NOMO-1 (cell line): ENCODE data around the gene UBE3C.

ENCODE experiments used
- DNase-seq, 2 experiments: peaks; one replicate each; lab custom pipeline; 2025; ENCODE audit not compliant: unreplicated experiment in 2 of 2; lab: John Stamatoyannopoulos, UW

The UBE3C gene

DNA sequence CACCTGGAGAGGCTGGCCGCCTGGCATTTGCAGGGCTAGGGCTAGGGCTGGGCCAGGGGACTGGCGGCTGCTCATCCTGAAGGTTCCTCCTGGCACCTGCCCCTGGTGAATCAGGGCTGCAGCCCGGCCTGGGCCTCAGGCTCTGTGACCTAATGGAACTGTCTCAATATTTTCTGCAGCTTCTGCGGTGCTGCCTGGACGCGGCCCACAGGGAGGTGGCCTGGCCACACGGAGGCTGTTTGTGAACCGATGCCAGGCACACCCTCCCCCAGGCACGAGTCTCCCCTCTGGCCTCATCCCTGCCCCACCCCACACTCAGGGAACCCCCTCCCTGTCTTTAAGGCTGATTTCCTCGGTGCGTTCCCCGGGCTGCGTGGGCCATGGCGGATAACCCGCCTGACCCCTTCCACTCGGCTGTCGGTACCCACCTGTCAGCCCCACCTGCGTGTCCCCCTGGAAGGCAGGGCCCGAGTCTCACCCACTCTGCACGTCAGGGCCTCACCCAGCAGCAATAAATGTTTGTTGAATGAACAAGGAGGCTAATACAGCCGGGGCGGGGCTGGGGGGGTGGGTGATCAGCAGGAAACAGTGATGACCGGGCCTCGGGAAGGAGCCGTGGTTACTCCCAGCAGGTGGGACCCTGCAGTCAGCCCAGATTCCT is 143.5 kb downstream of the UBE3C start:
- DNase-seq: no peak

DNA sequence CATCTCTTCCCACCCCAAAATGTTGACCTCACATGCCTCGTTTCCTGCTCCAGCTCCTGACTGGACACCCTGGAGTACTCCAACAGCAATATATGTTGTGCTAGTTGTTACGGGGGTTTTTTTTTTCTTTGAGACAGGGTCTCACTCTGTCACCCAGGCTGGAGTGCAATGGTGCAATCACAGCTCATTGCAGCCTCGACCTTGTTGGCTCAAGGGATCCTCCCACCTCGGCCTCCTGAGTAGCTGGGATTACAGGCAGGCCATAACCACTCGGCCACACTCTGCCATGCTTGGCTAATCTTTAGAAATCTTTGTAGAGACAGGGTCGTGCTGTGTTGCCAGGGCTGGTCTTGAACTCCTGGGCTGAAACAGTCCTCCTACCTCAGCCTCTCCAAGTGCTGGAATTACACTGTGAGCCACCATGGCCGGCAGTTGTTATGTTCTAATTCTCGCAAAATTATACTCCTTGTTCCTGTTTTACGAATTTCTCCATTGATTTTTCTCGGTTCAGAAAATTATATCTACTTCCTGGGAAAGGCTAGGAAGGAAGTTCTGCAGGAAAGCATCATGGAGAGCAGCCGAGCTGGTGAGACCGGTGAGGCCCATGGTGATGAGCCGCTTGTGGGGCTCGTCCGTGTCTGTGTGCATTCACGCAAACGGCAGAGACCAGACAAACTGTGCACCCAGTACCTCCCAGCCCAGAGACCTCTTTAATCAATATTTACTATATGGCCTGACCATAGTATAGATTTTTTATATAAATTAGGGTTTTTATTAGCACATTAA is 145.7 kb downstream of the UBE3C start:
- DNase-seq: no peak

DNA sequence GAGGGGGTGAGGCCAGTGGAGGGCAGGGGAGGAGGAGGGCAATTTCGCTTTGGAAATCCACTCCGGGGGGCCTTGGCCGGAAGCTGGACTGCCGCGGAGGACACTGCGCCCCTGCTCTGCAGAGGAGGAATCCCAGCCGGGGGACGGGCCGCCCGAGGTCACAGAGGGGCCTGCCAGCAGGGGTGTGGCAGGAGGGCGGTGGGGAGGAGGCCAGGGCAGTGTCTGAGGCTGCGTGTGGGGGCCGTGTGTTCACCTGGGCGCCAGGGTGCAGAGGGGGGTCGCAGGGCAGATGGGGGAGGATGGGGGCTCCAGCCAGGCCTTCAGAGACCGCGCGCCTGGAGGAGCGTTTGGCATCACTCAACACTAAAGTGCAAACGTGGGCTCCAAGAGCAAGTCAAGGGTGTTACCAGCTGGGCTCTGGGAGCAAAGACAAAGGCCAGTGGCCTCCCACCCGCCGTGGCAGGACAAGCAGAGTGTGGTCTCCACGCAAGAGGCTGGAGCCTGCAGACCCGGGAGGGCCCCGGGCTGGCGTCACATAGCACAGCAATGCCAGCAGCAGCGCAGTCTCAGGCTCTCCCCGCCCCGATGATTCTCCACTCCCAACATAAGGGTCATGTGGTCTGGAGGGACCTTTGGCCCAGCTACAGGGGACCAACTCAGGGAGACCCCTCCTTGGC is 152.8 kb downstream of the UBE3C start:
- no peak for DNase-seq

DNA sequence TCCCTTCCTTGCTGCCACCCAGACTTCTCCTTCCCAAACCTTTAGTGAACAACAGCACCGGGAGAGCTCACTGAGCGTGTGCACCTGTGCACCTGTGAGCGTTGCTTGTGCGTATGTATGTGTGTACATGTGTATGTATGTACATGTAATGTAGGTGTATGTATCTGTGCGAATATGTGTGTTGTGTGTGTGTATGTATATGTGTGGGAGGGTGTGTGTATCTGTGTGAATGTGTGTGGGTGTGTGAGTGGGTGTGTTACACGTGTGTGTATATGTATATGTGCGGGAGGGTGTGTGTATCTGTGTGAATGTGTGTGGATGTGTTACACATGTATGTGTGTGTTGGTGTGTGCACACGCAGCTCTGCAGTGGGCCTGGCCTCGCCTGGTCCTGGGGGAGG is 153.5 kb downstream of the UBE3C start:
- no peak for DNase-seq

DNA sequence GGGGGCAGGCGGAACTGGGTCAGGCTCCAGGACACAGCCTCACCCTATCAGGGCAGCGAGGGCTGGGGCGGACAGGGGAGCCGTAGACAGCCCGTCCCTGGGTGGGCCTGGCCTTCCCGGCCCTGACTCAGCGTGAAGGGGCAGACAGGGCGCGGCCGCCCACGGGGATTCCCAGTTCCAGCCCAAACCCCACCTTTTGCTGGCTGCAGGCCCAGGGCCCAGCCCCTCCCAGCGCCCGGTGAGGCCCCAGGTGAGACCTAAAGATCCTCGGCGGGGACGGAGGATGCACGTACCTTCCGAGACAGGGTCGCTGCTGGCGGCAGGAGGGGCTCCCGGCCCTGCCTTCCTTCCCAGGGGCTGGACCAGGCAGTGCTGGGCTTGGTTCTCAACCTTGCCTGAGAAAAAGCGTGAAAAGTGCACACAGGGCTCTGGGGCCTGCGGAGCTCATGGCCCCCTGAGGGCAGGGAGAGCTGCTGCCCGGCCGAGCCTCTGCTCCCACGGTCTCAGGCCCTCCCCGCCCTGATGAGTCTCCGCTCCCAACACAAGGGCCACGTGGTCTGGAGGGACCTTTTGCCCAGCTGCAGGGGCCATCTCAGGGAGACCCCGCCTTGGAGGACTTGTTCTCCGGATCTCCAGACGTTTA is 154.2 kb downstream of the UBE3C start:
- DNase-seq: no peak

DNA sequence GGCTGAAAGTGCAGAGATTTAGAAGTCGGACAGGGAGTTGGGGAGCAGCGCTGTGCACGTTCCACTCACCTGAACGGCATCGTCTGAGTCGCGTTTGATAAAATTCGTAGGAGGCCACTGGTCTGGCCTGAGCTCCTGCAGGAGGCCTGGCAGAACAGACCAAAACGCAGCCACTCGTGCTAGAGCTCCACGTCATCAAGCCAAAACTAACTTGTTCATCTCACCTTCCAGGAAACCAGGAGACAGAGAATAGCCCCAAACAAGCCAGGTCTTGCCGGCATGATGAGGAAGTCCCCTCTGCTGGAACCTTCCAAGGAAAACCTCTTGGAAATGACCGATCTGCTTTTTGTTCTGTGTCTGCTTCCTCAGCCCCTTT is 154.7 kb downstream of the UBE3C start:
- DNase-seq: no peak

DNA sequence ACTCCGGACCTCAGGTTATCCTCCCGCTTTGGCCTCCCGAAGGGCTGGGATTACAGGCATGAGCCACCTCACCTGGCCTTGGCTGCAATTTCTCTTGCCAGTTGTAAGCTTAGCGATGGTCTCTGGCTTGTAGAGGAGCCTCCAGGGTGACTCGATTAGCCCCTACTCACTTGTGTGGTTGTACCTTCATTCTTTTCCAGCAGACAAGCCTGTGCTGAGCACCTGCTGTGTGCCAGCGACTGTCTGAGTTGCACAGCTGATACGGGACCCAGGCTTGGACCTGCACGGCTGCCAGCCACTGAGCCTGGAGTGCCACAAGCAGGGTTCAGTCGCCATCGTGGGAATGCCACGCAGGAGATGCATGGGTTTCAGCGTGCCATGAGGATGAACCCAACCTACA is 156.0 kb downstream of the UBE3C start:
- no peak for DNase-seq

DNA sequence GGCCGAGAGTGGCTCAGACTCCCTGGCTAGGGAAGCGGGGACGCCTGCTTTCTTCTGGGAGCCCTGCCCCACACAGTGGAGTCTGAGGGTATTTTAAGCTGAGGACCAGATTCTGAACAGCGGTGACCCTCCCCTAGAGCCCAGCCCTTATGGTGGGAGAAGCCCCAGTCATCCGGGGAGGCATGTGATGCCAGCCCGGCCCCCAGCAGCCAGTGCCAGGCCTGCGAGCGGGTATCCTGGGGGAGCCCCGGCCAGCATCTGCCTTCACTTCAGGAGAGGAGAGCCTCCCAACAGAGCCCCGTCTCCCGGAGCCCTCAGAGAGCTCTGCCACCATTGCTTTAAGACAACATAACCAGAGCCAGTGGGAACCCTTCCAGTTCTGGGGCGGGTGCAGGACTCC is 156.6 kb downstream of the UBE3C start:
- no peak for DNase-seq

DNA sequence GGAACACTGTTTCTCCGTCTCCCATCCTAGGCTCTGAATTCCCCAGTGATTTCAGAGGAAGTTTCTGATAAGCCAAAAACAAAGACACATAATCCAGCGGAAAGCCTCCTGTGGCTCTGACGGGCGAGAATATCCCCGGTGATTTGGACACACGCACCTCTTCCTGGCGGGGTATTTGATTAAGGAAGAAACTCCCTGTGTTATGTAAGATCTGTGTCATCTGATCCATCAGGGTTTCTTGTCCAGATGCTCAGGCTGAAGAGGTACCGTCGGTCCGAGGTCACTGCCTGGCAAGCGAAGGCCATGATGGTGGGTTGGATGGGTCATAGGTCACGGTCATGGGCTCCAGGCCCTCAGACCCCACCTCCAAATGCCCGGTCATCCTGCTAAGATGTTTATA is 158.5 kb downstream of the UBE3C start:
- no peak for DNase-seq

DNA sequence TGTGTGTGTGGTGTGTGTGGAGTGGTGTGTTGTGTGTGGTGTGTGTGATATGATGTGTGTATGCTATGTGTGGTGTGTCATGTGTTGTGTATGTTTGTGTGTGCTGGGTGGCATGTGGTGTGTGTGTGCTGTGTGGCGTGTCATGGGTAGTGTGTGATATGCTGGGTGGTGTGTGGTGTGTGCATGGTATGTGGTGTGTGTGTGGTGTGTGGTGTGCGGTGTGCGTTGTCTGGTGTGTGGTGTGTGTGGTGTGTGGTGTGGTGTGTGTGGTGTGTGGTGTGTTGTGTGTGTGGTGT is 160.5 kb downstream of the UBE3C start:
- no peak for DNase-seq

DNA sequence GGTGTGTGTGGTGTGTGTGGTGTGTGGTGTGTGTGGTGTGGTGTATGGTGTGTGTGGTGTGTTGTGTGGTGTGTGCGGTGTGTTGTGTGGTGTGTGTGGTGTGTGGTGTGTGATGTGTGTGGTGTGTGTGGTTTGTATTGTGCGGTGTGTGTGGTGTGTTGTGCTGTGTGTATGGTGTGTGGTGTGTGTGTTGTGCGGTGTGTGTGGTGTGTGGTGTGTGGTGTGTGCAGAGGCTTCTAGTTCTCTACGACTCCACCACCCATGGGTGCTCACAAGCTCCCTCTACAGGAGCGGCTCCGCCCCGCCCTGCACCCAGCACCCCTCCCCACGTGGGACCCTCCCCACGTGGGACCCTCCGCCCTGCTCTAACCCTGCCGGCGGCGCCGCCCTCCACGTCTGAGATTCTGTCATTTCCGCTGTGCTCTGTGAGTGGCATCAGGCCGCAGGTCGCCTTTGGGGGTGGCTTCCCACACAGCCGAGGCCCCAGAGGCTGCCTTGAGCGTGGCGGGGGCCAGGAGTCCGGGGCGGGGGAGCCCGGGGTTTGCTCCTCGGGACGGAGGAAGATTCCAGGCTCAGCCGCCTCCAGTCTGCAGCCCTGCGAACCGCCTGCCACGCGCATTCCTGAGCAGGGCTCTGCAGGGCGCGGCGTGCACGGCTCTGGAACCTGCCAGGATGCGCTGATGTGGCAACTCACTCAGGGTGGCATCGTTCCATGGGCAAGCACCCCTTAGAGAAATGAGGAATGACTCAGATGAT is 161.1 kb downstream of the UBE3C start:
- no peak for DNase-seq

DNA sequence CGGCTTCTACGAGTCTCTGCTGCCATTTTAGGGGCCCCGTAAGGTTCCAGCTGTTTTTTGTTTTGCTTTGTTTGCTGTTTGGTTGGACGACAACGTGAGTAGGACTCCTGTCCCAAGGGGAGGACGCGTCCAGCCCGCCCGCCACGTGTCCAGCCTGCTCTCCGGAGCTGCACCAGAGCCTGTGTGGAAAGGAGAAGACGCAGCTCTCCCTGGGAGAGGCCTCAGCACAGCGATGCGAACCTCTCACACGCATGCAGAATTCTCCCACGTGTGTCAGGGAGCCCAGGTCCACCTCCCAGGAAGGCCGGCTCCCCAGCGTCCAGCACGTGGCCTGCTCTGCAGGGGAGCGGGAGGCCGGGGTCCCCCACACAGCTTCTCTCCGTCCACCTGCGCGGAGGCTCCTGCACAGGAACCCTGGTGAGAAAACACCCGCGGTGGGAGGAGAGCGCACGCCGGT is 161.7 kb downstream of the UBE3C start:
- DNase-seq: no peak

DNA sequence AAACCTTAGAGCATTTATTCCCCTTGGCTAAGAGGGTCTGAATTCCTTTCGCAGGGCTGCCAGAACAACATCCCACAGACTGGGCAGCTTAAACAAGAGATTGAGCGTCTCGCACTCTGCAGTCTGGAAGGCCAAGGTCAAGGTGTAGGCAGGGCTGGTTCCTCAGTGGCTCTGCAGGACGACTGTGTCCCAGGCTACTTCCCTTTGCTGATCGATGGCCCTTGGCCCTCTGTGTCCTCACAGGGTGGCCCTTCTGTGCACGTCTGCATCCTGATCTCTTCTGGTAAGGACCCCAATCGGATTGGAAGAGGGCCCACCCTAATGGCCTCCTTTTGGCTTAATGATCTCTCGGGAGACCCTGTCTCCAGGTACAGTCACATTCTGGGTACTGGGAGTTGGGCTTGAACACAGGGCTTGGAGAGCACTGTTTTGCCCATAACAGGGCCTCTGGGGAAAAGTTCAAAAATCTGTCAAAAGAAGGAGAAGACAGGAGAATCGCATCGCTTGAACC is 162.9 kb downstream of the UBE3C start:
- DNase-seq: no peak

DNA sequence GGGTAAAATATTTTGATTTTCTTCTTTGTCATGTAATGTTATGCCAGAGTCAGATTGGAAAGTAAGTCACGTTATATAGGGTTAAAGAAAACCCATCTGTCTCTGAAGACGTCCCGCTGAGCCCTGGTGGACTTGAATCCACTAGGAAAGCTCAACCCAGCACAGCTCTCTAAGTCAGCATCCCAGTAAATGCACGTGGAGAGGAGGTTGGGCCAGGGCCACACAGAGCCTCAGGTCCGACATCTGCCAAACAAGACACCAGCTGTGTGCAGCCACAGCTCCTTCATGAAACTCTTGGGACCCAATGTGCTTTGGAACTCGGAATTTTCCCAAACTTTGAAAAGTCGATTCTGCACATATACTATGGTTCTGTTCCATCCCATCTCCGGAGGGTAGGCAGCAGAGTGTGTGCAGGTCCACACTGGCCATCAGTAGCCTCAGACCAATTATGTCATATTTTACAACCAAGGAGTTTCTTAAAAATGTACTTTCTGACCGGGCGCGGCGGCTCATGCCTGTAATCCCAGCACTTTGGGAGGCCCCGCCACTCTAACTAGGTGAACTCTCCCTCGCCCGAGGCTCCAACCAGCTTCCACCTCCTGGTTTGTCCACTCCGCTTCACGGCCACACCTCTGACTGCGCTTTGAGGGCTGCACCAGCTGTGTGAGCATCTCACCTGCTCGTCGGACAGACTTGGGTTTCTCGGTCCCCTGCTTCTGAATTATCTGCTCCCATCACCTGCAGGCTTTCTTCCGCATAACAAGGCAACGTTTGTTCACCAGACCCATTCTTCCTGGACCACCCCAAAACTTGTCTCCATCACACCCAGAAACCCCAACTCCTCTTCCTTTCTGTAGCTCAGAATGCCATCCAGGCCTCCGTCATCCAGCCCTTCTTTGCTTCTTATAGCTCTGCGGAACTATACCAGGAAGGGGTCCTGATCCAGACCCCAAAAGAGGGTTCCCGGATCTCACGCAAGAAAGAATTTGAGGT is 168.4 kb downstream of the UBE3C start:
- DNase-seq: no peak

DNA sequence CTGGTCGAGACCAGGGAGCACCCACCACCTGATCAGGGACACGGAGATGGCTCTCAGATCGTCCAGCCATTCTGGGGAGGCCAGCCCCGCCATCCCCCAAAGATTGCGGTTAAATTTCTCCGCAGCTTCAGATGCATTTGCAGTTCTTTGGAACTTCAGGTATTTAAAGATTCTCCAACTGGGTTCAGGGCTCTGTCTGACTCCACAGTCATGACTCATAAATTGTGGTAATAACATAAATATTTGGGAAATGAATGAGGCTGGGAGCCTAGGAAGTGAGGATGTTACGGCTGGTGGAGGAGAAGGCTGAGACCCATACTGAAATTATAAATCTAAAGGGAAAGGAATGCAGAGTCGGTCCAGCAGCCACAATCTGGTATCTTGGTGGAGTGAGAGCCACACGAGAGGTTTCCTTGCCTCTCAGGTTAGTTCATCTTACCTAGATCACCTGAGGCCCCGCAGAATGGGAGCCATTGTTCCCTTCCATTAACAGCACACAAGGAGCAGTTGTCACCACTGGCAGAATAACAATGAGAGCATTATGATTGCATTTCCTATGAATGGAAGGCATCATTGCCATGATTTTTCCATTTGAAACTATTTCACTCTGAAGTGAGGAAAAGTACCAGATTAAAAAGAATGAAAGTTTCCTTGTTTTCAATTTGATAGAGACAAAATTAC is 171.4 kb downstream of the UBE3C start:
- DNase-seq: no peak

DNA sequence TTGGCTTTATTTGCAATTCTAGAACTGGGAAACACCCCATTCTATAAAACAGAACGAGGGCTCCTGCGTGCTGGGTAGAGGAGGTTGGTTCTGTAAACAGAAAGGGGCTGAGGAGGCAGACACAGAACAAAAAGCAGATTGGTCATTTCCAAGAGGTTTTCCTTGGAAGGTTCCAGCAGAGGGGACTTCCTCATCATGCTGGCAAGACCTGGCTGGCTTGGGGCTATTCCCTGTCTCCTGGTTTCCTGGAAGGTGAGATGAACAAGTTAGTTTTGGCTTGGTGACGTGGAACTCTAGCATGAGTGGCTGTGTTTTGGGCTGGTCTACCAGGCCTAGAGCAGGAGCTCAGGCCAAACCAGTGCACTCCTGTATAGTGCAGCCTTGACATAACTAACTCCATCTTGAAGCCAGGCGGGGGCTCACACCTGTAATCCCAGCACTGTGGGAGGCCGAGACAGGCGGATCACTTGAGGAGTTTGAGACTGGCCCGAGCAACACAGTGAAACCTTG is 172.0 kb downstream of the UBE3C start:
- no peak for DNase-seq

DNA sequence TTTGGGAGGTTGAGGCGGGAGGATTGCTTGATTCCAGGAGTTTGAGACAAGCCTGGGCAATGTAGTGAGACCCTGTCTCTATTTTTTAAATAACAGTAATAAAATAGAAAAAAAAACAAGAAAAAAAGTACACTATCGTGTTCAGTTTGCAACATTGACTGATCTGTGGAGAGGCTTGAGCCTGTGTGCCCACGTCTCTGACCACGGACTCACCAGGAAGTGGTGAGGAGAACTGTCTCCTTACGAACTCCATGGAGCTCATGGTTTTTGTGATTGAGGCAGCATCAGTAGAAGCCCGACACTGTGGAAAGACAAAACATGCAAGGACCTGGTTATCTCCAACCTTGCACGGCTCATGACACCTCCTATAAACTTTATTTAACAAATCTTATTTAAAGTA is 174.2 kb downstream of the UBE3C start:
- no peak for DNase-seq

DNA sequence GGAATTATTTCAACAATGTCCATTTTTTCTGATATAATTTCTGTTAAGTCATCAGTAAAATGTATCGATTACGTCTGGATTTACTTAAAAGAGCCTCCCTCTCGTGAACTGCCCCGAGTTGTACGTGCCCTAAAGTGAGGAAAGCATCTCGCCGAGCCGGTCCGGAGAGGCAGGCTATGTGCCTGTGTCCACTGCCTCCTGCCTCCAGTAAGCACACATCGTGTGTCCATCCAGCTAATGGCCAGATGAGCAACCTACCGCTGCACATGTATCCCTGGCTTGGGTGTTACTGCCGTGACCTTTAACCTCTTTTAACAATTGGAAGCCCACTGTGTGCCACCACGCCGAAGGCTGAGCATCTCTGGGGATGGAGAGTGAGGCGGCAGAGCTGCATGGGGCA is 174.9 kb downstream of the UBE3C start:
- no peak for DNase-seq
